Kidney (tissue), 14 donors: Measurements from ENCODE around the gene MTMR2. TPM values are rescaled to one million over a fixed set of nuclear protein-coding genes. Genes with fewer than 3 reads are reported as not detected.

Experiments used
- DNase-seq, 5 donors: peaks; one replicate each; pipeline ENCODE4 v3.0.0-alpha.2; 2013 to 2020
- FAIRE-seq: peaks from 2 replicates; lab custom pipeline; 2012; peaks lifted over from hg19 to GRCh38; lab: Jason Lieb, UNC
- H3K27ac ChIP-seq, 2 donors: one replicate each; pipeline ENCODE4 v1.7.0; 2013; ENCODE audit warnings: low read depth in 2 of 2, low read length in 2 of 2, inconsistent platforms in 1 of 2
- H3K27me3 ChIP-seq: one replicate; pipeline ENCODE4 v1.7.1; 2013; ENCODE audit warnings: low read length, inconsistent platforms; ENCODE audit not compliant: control insufficient read depth, insufficient read depth
- H3K36me3 ChIP-seq, 3 donors: one replicate each; pipeline versions ENCODE4 v1.7.0 to v1.7.1; 2013; ENCODE audit warnings: low read length in 3 of 3, control low read depth in 1 of 3, inconsistent platforms in 1 of 3; ENCODE audit not compliant: insufficient read depth in 3 of 3, control insufficient read depth in 2 of 3
- H3K4me1 ChIP-seq, 3 donors: one replicate each; pipeline versions ENCODE4 v1.7.0 to v1.7.1; 2013; ENCODE audit warnings: low read length in 3 of 3, inconsistent platforms in 1 of 3, low read depth in 1 of 3; ENCODE audit not compliant: control insufficient read depth in 2 of 3, insufficient read depth in 2 of 3
- H3K4me3 ChIP-seq, 3 donors: one replicate each; pipeline versions ENCODE4 v1.7.0 to v1.8.1; 2013; ENCODE audit warnings: low read length in 3 of 3, control low read depth in 1 of 3, inconsistent platforms in 1 of 3
- H3K9ac ChIP-seq, 3 donors: one replicate each; pipeline versions ENCODE4 v1.7.0 to v1.7.1; 2013; ENCODE audit warnings: low read length in 3 of 3, control low read depth in 1 of 3, inconsistent platforms in 1 of 3
- H3K9me3 ChIP-seq, 3 donors: one replicate each; pipeline versions ENCODE4 v1.7.0 to v1.7.1; 2013; ENCODE audit warnings: low read length in 3 of 3, control low read depth in 1 of 3, inconsistent platforms in 1 of 3; ENCODE audit not compliant: control insufficient read depth in 2 of 3, insufficient read depth in 1 of 3
- intact Hi-C: fragments of 100-400 bp; cut with DNase I; formaldehyde crosslinking; loops from one replicate; pipeline ENCODE4 v1.11.1; 2022
- polyA plus RNA-seq: library from polyadenylated mRNA; stranded (reverse); fragments of 350-450 nt; fragmentation: Illumina TruSeq; extraction: RNeasy Lipid Tissue Mini Kit (QIAGEN cat#74804); gene quantifications from one replicate; pipeline ENCODE4 v1.2.3, GENCODE V29; 2014; ENCODE audit warnings: low read depth, low replicate concordance; ENCODE audit not compliant: insufficient read depth
- total RNA-seq: library from RNA; stranded (reverse); fragmentation: NEBNext Ultra II Directional; extraction: Animal tissue kit (Norgen Biotek cat#: 25700); gene quantifications from one replicate; pipeline ENCODE4 v1.2.1, GENCODE V29; 2021
- TF ChIP-seq, protein P1 (sequence below): IDR thresholded peaks from 3 replicates; pipeline ENCODE4 v1.5.1; 2012; ENCODE audit warnings: mild to moderate bottlenecking, moderate library complexity, borderline replicate concordance; ENCODE audit not compliant: insufficient read depth; ENCODE audit errors: extremely low read depth
- donor health status: control.
- donor health status: control.
- donor health status: control.
- donor health status: control.
- donor health status: control.
- donor health status: DM: yes; HTN: yes; CAD: no.
- donor health status: Normal renal cell carcinoma (clear cell type).

The MTMR2 gene
- total and polyA plus RNA-seq, 2 donors from 2014 or later, result 17.4 to 37.4 TPM

- no peak for FAIRE-seq
- intact Hi-C loops, result no loop called here
- peaks cover 3 to 12% (median 8%) of the 10 kb centered on the region in 3 donors for H3K4me1 ChIP-seq
These were observed 132.8 kb downstream of the MTMR2 start for GRCh38 chr11:95790933-95791708.

DNA sequence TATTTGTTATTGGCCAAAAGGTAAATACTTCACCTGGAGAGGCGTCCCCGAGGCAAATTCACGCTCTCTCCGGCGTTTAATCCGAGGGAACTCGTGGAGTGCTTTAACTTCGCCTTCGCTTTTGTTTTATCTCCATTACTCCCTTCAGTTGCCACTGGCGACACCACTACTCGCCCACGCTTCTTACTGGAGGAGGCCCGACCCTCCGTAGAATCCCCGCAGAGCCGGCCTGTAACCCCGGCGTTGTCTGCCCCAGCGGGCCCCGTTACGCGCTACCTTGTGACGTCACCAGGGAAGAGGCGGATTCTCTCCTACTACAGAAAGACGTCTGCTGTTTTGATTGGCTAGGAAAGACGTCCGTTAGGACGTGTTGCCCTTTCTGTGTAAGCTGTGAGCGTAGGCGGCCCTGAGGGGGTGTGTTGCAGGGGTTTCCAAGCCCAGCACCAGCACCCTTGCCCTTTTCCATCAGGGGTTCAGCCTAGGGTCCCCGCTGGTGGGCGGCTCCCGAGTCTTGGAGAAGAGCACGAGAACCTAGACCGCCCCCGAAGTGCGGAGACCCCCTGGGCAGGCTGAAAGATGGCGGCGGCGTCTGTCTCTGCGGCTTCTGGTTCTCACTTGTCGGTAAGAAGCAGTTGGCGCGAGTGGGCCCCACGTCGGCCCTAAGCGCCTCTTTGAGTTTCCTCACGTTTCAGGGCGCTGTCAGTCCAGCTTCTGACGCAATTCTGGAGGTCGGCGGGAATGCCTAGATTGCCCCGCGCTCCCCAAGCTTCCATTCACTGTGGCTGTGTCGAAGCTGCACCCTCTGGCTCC, 133.6 kb downstream of the MTMR2 start, which contains the start of gene CEP57:
TSS of gene CEP57 (plus strand) at position 376 of the 810 bp plus-strand sequence. CDS start at position 577, 201 bp downstream.
- FAIRE-seq (no peak), DNase-seq (peak; percentile 96 to 99 (median 97))
- TF ChIP-seq, protein P1, sequence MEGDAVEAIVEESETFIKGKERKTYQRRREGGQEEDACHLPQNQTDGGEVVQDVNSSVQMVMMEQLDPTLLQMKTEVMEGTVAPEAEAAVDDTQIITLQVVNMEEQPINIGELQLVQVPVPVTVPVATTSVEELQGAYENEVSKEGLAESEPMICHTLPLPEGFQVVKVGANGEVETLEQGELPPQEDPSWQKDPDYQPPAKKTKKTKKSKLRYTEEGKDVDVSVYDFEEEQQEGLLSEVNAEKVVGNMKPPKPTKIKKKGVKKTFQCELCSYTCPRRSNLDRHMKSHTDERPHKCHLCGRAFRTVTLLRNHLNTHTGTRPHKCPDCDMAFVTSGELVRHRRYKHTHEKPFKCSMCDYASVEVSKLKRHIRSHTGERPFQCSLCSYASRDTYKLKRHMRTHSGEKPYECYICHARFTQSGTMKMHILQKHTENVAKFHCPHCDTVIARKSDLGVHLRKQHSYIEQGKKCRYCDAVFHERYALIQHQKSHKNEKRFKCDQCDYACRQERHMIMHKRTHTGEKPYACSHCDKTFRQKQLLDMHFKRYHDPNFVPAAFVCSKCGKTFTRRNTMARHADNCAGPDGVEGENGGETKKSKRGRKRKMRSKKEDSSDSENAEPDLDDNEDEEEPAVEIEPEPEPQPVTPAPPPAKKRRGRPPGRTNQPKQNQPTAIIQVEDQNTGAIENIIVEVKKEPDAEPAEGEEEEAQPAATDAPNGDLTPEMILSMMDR, result no peak
- H3K36me3 ChIP-seq, result peaks cover 4 to 12% (median 5%) of the 10 kb centered on the region in 3 donors
- no peaks in the 10 kb centered on the region for H3K27me3 ChIP-seq
- peak within 1 kb of the TSS; percentile 87 to 92 (median 90) for H3K9ac ChIP-seq
- peaks cover 3 to 12% (median 8%) of the 10 kb centered on the region in 3 donors for H3K4me1 ChIP-seq
- peak within 1 kb of the TSS; percentile 85 to 97 (median 94) for H3K4me3 ChIP-seq
- no peaks in the 10 kb centered on the region for H3K9me3 ChIP-seq
- intact Hi-C loops, result no loop called here
- H3K27ac ChIP-seq, result peak within 1 kb of the TSS; percentile 99 to 100

More at GRCh38 chr11:95790933-95791708, 132.8 kb downstream of the MTMR2 start:
- TF ChIP-seq, protein P1, result no peak
- no peaks in the 10 kb centered on the region for H3K27me3 ChIP-seq
- DNase-seq, result peak; percentile 73 to 90 (median 87)
- peak overlapping the region; percentile 99 to 100 for H3K27ac ChIP-seq
- peak overlapping the region; percentile 87 to 92 (median 90) for H3K9ac ChIP-seq
- H3K9me3 ChIP-seq, result no peaks in the 10 kb centered on the region
- peaks cover 0 to 4% (median 0%) of the 10 kb centered on the region in 3 donors for H3K36me3 ChIP-seq
- peak overlapping the region; percentile 85 to 97 (median 94) for H3K4me3 ChIP-seq

- intact Hi-C loops, result no loop called here
- peak within 1 kb of the TSS; percentile 99 to 100 for H3K27ac ChIP-seq
- H3K4me1 ChIP-seq, result peaks cover 3 to 12% (median 8%) of the 10 kb centered on the region in 3 donors
- H3K9me3 ChIP-seq, result no peaks in the 10 kb centered on the region
- peaks cover 8 to 15% (median 10%) of the 10 kb centered on the region in 3 donors for H3K36me3 ChIP-seq
- H3K9ac ChIP-seq, result peak within 1 kb of the TSS; percentile 87 to 92 (median 90)
- peak within 1 kb of the TSS; percentile 85 to 97 (median 94) for H3K4me3 ChIP-seq
- peak; percentile 82 for FAIRE-seq
- peak; percentile 99 to 100 (median 99) for DNase-seq
- TF ChIP-seq, protein P1, result no peak
- H3K27me3 ChIP-seq, result no peaks in the 10 kb centered on the region
These were observed 134.3 kb downstream of the MTMR2 start, which contains the start of gene FAM76B for GRCh38 chr11:95789506-95790122. Gene FAM76B, minus strand, starts transcription at chr11:95789782. Its CDS starts 304 bp downstream, at chr11:95789478.
